Dedifferentiated amniotic fluid mesenchymal stem cell (primary cell): ENCODE measurements around the gene TMEM205.
"Not testable (repeated sequence)": the region's sequence is repeated elsewhere in the genome, so short reads cannot be mapped to it uniquely, and the experiment has no call there.

ENCODE experiments used
- DNase-seq: peaks from one replicate; pipeline ENCODE4 v3.0.0-alpha.2; 2016; ENCODE audit errors: extremely low spot score

TMEM205 gene

DNA sequence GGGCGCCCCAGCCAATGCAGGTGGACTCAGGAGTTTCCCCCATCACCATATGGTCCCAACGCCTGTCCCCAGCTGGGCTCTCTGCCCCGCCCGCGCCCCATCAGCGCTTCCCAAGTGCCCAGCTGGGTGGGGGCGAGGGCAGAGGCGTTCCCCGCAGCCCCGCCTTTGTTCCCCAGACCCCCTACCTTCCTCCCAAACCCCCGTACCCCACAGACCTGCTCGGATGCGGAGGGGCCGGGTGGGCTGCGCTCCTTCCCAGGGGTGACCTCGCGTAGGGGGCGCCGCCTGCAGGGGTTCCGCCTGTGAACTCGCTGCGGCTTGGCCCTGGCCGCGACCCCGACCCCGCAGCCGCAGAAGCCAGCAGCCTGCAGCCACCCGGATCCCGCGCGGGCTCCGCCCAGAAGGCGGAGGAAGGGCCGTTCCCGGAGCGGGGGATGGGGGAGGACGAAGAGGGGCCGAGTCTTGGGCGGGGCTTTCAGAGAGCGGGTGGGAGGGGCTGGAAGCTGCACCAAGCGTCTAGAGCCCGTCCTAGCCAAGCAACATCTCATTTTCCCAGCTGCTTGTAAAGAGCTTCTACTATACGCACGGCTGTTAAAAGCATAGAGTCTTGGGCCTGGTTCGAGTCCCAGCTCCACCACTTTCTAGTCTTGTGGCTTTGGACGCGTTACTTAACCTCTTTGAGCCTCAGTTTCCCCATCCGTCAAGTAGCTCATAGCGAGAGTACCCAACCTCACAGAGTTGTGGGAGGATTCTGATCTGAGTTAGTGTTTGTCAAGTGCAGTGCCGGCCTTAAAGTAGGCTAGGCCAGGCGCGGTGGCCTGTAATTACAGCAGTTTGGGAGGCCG, 6.6 kb downstream of the TMEM205 start, which contains the start of gene RAB3D:
RAB3D (minus strand) TSS at position 404 of the 845 bp plus-strand sequence. CDS start 2,258 bp downstream, outside the sequence.
- DNase-seq, result peak; percentile 53

- DNase-seq, result no peak
These were observed 7.4 kb downstream of the TMEM205 start for GRCh38 chr19:11338569-11339253.

DNA sequence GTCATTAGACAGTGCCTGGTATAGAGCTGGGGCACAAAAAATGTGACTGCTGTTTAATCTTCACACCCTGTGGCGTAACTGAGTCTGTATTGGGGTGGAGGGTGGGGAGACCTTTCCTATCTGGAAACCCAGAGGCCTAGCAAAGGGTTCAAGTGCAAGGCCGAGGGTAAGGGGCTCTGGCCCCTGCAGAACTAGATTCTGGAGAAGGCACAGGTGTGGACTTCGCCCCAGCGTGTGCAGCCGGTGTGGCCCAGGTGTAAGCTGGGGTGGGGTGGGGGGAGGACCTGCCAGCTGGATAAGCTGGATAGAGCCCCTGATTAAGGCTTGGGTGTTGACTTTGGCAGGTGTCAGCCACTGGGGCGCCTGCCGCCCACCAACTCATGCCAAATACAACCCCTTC, 7.9 kb downstream of the TMEM205 start:
- DNase-seq, result no peak

GRCh38 chr19:11337080-11337479, 9.0 kb downstream of the TMEM205 start:
- DNase-seq, result no peak

DNA sequence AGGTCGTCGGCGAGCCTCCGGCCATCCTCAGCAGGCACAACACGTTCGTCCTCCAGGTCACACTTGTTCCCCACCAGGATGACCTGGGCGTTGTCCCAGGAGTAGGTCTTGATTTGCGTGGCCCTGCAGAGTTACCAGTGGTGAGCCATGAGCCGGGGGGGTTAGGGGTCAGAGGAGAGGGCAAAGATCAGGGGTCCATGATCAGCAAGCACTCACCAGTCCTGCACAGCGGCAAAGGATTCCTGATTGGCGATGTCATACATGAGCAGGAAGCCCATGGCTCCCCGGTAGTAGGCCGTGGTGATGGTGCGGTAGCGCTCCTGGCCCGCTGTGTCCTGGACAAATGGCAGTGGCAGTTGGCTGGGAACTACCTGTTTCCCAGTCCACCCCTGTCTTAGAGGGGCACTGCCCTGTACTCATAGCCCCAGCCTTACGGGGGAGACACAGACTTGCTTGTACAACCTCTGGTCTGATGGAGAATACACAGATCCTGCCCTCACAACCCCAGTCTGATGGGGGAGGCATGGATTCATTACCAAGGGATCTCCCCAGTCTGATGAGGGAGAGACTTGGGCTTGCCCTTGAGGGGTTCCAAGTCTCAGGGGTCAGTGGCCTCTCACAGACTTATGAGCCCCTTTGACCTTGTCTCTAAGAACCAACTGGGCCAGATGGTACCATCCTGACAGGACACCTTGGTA, 10.5 kb downstream of the TMEM205 start:
- no peak for DNase-seq

GRCh38 chr19:11333838-11334237, 12.2 kb downstream of the TMEM205 start:
- not testable (repeated sequence) for DNase-seq

GRCh38 chr19:11332822-11333221, 13.2 kb downstream of the TMEM205 start:
- no peak for DNase-seq

DNA sequence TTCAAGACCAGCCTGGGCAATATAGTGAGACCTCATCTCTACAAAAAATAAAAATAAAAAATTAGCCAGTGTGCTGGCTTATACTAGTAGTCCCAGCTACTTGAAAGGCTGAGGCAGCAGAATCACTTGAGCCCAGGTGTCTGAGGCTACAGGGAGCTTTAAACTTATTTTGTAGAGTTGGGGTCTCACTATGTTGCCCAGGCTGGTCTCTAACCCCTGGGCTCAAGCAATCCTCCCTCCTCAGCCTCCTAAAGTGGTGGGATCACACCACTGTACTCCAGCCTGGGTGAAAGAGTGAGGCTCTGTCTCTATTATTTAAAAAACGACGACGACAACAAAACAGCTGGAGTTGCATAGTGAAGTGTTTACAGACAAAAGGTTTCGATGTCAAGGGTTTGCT, 14.6 kb downstream of the TMEM205 start:
- DNase-seq, result no peak

GRCh38 chr19:11330127-11330526, 15.9 kb downstream of the TMEM205 start:
- no peak for DNase-seq

DNA sequence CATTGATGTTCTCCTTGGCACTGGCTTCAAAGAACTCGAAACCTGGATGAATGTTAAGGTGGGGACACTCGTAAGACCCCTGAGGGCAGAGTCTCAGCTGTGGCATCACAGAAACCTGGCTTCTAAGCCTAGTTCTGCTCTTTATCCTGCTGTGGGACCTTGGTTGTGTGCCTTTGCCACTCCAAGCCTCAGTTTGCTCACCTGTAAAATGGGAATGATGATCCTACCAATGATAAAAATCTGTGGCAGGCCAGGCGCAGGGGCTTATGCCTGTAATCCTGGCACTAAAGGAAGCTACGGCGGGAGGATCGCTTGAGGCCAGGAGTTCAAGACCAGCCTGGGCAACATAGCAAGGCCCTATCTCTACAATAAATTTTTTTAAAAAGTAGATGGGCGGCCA, 20.5 kb downstream of the TMEM205 start:
- no peak for DNase-seq

- no peak for DNase-seq
These were observed 21.2 kb downstream of the TMEM205 start for GRCh38 chr19:11324748-11325389.

GRCh38 chr19:11324079-11324661, 21.9 kb downstream of the TMEM205 start:
- peak; percentile 91 for DNase-seq

DNA sequence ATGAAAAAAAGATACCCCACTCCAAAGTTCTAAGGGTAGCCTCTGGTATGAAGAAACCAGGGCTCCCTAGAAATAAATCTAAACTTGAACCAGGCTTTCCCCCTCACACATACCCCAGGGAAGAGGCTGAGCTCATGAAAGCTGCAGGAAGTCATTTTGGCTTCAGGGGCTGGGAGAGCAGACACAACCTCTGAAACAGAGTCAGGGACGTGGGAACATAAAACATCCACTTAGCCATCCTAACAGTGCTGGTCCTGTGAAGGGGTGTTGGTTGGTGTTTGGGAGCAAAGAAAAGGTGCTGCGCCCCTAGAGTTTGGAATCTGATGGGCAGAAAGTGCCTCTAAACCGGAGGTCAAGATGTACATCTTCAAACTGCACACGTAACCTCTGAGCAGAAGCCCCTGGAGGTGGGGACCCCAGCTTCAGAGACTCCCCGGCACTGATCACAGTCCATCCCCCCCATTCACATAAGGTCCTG, 22.4 kb downstream of the TMEM205 start:
- no peak for DNase-seq

GRCh38 chr19:11322269-11323024, 23.6 kb downstream of the TMEM205 start:
- no peak for DNase-seq

GRCh38 chr19:11321191-11322126, 24.6 kb downstream of the TMEM205 start:
- DNase-seq, result no peak

GRCh38 chr19:11320278-11320995, 25.6 kb downstream of the TMEM205 start:
- not testable (repeated sequence) for DNase-seq

DNA sequence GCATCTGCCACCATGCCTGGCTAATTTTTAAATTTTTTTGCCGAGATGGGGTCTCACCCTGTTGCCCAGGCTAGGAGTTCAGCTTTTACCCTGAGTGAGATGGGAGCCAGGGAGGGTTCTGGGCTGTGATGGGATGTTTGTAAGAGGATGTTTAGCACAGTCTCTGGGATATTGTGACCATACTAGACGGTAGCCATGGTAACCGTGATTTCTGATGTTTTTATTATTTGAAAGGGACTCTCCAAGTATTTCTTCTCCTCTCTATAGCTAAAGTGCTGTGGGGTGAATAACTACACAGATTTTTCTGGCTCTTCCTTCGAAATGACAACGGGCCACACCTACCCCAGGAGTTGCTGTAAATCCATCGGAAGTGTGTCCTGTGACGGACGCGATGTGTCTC, 39.7 kb downstream of the TMEM205 start:
- no peak for DNase-seq

- DNase-seq, result no peak
These were observed 41.1 kb downstream of the TMEM205 start for GRCh38 chr19:11304936-11305335.

DNA sequence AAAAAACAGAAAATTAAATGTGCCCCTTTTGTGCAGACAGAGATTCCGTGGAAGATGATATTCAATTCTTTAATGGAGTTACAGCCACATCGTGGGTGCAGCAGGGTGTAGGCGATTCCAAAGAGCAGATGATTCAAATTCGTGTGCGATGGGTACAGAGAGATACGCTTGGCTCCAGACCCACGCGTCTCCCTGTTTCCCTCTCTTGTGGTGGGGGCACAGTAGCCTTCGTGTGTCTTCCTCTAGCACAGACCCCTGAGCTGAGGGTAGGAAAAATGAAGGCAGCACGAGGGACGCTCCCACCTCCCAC, 45.3 kb downstream of the TMEM205 start:
- no peak for DNase-seq
